GM12878 (cell line): ENCODE results near the gene KIF26A. TPM values are rescaled to one million over a fixed set of nuclear protein-coding genes. Genes with fewer than 3 reads are reported as not detected.

Source experiments
- ATAC-seq: fragments of 200-7000 bp; cut with Tn5 transposase; 3 replicates; pipeline ENCODE4 v1.9.1; 2020; ENCODE audit warnings: mild to moderate bottlenecking, moderate library complexity
- BruUV-seq: library from RNA; stranded (reverse); fragments of 400-500 nt; replicated peaks from 2 replicates; lab custom pipeline; 2021; lab: Mats Ljungman, UMichigan
- CTCF ChIA-PET: fragments of 300-600 bp; sonication (Branson Sonifier 250); formaldehyde crosslinking; extraction: SDS; loops from one replicate; lab custom pipeline; 2021; ENCODE audit warnings: inconsistent platforms; lab: Yijun Ruan, JAX
- POLR2A ChIA-PET: fragments of 350-600 bp; formaldehyde crosslinking; extraction: SDS; loops from one replicate; lab custom pipeline; 2021; ENCODE audit warnings: inconsistent platforms; lab: Charles Lee
- RAD21 ChIA-PET: fragments of 300-600 bp; sonication (Branson Sonifier 250); formaldehyde crosslinking; loops from one replicate; lab custom pipeline; 2023; ENCODE audit warnings: antibody characterized with exemption; ENCODE audit not compliant: unreplicated experiment; lab: Charles Lee
- SMC1A ChIA-PET: fragments of 300-600 bp; sonication (Branson Sonifier 250); formaldehyde crosslinking; loops from one replicate; lab custom pipeline; 2023; ENCODE audit not compliant: unreplicated experiment, uncharacterized antibody; lab: Charles Lee
- DNase-seq: peaks from one replicate; pipeline ENCODE4 v3.0.0-alpha.2; 2011; ENCODE audit warnings: low read depth, low spot score
- FAIRE-seq: peaks from 3 replicates; lab custom pipeline; 2011; peaks lifted over from hg19 to GRCh38; lab: Jason Lieb, UNC
- H2AFZ ChIP-seq: 2 replicates; pipeline ENCODE4 v1.6.0; 2011; ENCODE audit warnings: low read depth, low read length, control low read depth; ENCODE audit not compliant: control insufficient read depth
- H3K27ac ChIP-seq: 2 replicates; pipeline ENCODE4 v1.5.1; 2011; ENCODE audit warnings: control low read depth; ENCODE audit not compliant: control insufficient read depth, insufficient read depth
- H3K27me3 ChIP-seq, 2 experiments: replicated peaks in 1 of 2; 2 replicates each; pipeline versions ENCODE4 v1.6.0 to v1.6.1; 2011; ENCODE audit warnings: low read length in 1 of 2; ENCODE audit not compliant: control insufficient read depth in 2 of 2, insufficient read depth in 2 of 2
- H3K36me3 ChIP-seq, 2 experiments: 2 replicates each; pipeline ENCODE4 v1.5.1; 2011; ENCODE audit warnings: low read length in 1 of 2; ENCODE audit not compliant: control insufficient read depth in 2 of 2, insufficient read depth in 2 of 2
- H3K4me1 ChIP-seq: 2 replicates; pipeline ENCODE4 v1.6.1; 2011; ENCODE audit warnings: mild to moderate bottlenecking, low read length, moderate library complexity, mixed read lengths; ENCODE audit not compliant: control insufficient read depth, insufficient read depth
- H3K4me2 ChIP-seq: 2 replicates; pipeline ENCODE4 v1.6.0; 2011; ENCODE audit warnings: control low read depth; ENCODE audit not compliant: control insufficient read depth, insufficient read depth
- H3K4me3 ChIP-seq: fragments of 200-600 bp; sonication (generic); 2 replicates; pipeline ENCODE4 v1.5.1; 2016
- H3K79me2 ChIP-seq: 2 replicates; pipeline ENCODE4 v1.6.0; 2011; ENCODE audit warnings: low read length; ENCODE audit not compliant: control insufficient read depth, insufficient read depth
- H3K9ac ChIP-seq: 2 replicates; pipeline ENCODE4 v1.8.0; 2011; ENCODE audit warnings: low read length, control low read depth, mixed read lengths; ENCODE audit not compliant: control insufficient read depth, insufficient read depth
- H3K9me3 ChIP-seq: replicated peaks from 3 replicates; pipeline ENCODE4 v1.5.1; 2011; ENCODE audit warnings: mild to moderate bottlenecking, low read length; ENCODE audit not compliant: control insufficient read depth, insufficient read depth
- H4K20me1 ChIP-seq: 2 replicates; pipeline ENCODE4 v1.6.0; 2011; ENCODE audit not compliant: control insufficient read depth, insufficient read depth
- BHLHE40 ChIP-seq, 2 experiments: fragments of 450-650 bp in 1 of 2; IDR thresholded peaks; 2 replicates each; pipeline ENCODE4 v1.6.1; 2011 to 2017; ENCODE audit warnings: low read depth in 2 of 2, borderline replicate concordance in 1 of 2, improper control_type of control experiment in 1 of 2, low read length in 1 of 2, mild to moderate bottlenecking in 1 of 2
- CHD1 ChIP-seq: IDR thresholded peaks from 2 replicates; pipeline ENCODE4 v1.6.1; 2012; ENCODE audit warnings: low read depth, low read length, improper control_type of control experiment
- IKZF2 ChIP-seq, 2 experiments: fragments of 450-650 bp; IDR thresholded peaks; 2 replicates each; pipeline ENCODE4 v1.6.1; 2017; ENCODE audit warnings: mild to moderate bottlenecking in 2 of 2, moderate library complexity in 2 of 2
- KLF5 ChIP-seq: fragments of 450-650 bp; IDR thresholded peaks from 2 replicates; pipeline ENCODE4 v1.6.1; 2014; ENCODE audit warnings: mild to moderate bottlenecking; ENCODE audit not compliant: partially characterized antibody
- MXI1 ChIP-seq: fragments of 150-350 bp; IDR thresholded peaks from 2 replicates; pipeline ENCODE4 v1.6.1; 2011; ENCODE audit warnings: low read depth, mild to moderate bottlenecking, inconsistent platforms, low read length, improper control_type of control experiment
- NFIC ChIP-seq: IDR thresholded peaks from 2 replicates; pipeline ENCODE4 v1.6.1; 2012; ENCODE audit warnings: low read depth, mild to moderate bottlenecking, inconsistent platforms, low read length, moderate library complexity
- POLR2AphosphoS2 ChIP-seq: IDR thresholded peaks from 2 replicates; pipeline ENCODE4 v1.6.1; 2011; ENCODE audit warnings: low read depth, mild to moderate bottlenecking, low read length, improper control_type of control experiment, moderate library complexity
- SIN3A ChIP-seq: IDR thresholded peaks from 2 replicates; pipeline ENCODE4 v1.6.1; 2012; ENCODE audit warnings: low read depth, low read length, improper control_type of control experiment
- SIX5 ChIP-seq: IDR thresholded peaks from 2 replicates; pipeline ENCODE4 v1.6.1; 2011; ENCODE audit warnings: mild to moderate bottlenecking, low read depth, low read length, moderate library complexity; ENCODE audit not compliant: severe bottlenecking
- TAF1 ChIP-seq: IDR thresholded peaks from 2 replicates; pipeline ENCODE4 v1.6.1; 2011; ENCODE audit warnings: mild to moderate bottlenecking, low read depth, low read length, borderline replicate concordance
- WGBS: methylation state at CpG from one replicate; pipeline ENCODE4 v1.1.6; 2016; ENCODE audit warnings: low lambda C conversion rate; ENCODE audit not compliant: insufficient replicate concordance, insufficient coverage; ENCODE audit errors: missing lambda C conversion rate; 5-methylcytosine and 5-hydroxymethylcytosine counted together
- in situ Hi-C: fragments of 300-500 bp; cut with MboI; formaldehyde crosslinking; loops from 9 replicates; pipeline ENCODE4 v1.14.3; 2018; ENCODE audit warnings: mixed read lengths
- intact Hi-C: fragments of 100-400 bp; cut with micrococcal nuclease; formaldehyde crosslinking; loops from one replicate; pipeline ENCODE4 v1.14.2; 2022; ENCODE audit not compliant: unreplicated experiment
- polyA plus RNA-seq, 11 experiments: library from polyadenylated mRNA; depleted of rRNA in 4 of 11; unstranded in 6 of 11; stranded (reverse) in 5 of 11; fragments of >200 nt; fragmentation: Nextera tagmentation in 4 of 11; fragmentation: Illumina TruSeq in 1 of 11; extraction: Ambion mirVana in 4 of 11; extraction: Trizol in 1 of 11; gene quantifications; 1 replicate in 1 of 11; 2 replicates in 10 of 11; pipeline versions ENCODE4 v1.2.1 to v1.2.3, GENCODE V29; 2011 to 2016; ENCODE audit warnings: inconsistent platforms in 2 of 11, missing spikeins in 2 of 11, low read depth in 1 of 11
- total RNA-seq, 4 experiments: library from RNA; depleted of rRNA in 3 of 4; stranded (reverse); fragments of >200 nt in 3 of 4; fragmentation: Illumina TruSeq in 1 of 4; extraction: Trizol in 1 of 4; gene quantifications; 2 replicates each; pipeline versions ENCODE4 v1.2.1 to v1.2.3, GENCODE V29; 2013 to 2021
- TF ChIP-seq, protein P1 (sequence below): IDR thresholded peaks from 2 replicates; pipeline ENCODE4 v1.6.1; 2012; ENCODE audit warnings: low read depth, low read length, improper control_type of control experiment

Gene KIF26A
- total and polyA plus RNA-seq, 10 of the 15 experiments (the other 5 are each of a cell fraction or from before 2014, with no cell fraction given): 0.05 TPM; not detected in 9

DNA sequence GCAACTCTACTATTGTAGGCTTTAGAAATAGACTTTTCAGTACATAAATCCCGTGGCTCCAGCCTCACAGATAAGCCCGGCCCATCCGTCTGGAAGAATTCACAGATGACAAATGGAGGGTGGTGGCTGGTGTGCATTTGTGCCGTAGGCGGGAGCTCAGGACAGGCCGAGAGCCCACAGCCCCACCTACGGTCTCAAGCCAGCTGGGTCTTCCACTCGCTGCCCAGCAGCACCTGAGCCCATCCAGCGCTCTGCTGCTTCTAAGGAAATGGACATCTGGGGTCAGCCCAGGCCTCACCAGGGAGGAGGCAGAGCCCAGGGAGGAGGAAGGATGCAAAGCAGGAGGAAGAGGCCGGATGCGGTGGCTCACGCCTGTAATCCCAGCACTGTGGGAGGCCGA, 72.8 kb downstream of the KIF26A start:
- no peak for DNase-seq
- ChIA-PET SMC1A (no interaction called here), POLR2A (no interaction called here), RAD21 (no interaction called here), CTCF (no interaction called here)
- no peaks in the 10 kb centered on the region for H3K36me3 ChIP-seq
- BruUV-seq: no TSS peak
- H3K27ac ChIP-seq: no peak overlapping the region
- in situ Hi-C loops: no loop called here
- no peak overlapping the region for H3K4me2 ChIP-seq
- H4K20me1 ChIP-seq: no peaks in the 10 kb centered on the region
- no peak overlapping the region for H3K4me3 ChIP-seq
- FAIRE-seq: no peak
- ATAC-seq: no peak
- no peak overlapping the region for H3K9ac ChIP-seq
- no peak for TF ChIP-seq SIN3A
- no peak for TF ChIP-seq IKZF2 (IDR thresholded peaks at IDR 0.05)
- TF ChIP-seq SIX5: no peak
- no peak for TF ChIP-seq KLF5
- TF ChIP-seq POLR2AphosphoS2: no peak
- TF ChIP-seq MXI1: no peak
- no peak for TF ChIP-seq TAF1
- TF ChIP-seq, protein P1, sequence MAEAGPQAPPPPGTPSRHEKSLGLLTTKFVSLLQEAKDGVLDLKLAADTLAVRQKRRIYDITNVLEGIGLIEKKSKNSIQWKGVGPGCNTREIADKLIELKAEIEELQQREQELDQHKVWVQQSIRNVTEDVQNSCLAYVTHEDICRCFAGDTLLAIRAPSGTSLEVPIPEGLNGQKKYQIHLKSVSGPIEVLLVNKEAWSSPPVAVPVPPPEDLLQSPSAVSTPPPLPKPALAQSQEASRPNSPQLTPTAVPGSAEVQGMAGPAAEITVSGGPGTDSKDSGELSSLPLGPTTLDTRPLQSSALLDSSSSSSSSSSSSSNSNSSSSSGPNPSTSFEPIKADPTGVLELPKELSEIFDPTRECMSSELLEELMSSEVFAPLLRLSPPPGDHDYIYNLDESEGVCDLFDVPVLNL: no peak
- no peak for TF ChIP-seq CHD1
- no peak for TF ChIP-seq NFIC
- TF ChIP-seq BHLHE40 (IDR thresholded peaks at IDR 0.05; ENCODE audit: borderline replicate concordance in 1 of 2, low read depth in 2 of 2, low read length in 1 of 2): no peak
- H3K9me3 ChIP-seq: no peaks in the 10 kb centered on the region
- no peaks in the 10 kb centered on the region for H3K27me3 ChIP-seq
- 40% methylated on average over 13 of the region's 13 CpGs for WGBS
- H2AFZ ChIP-seq: no peak overlapping the region
- H3K4me1 ChIP-seq: no peaks in the 10 kb centered on the region
- H3K79me2 ChIP-seq: no peaks in the 10 kb centered on the region
- intact Hi-C loops: no loop called here
